HG02973 (cell line): ENCODE data around the gene CNTN5.

Experiments
- ATAC-seq: cut with Tn5 transposase; IDR thresholded peaks from one replicate; pipeline ENCODE4 v1.9.1; 2021; ENCODE audit warnings: moderate library complexity; ENCODE audit not compliant: unreplicated experiment

The CNTN5 gene

DNA sequence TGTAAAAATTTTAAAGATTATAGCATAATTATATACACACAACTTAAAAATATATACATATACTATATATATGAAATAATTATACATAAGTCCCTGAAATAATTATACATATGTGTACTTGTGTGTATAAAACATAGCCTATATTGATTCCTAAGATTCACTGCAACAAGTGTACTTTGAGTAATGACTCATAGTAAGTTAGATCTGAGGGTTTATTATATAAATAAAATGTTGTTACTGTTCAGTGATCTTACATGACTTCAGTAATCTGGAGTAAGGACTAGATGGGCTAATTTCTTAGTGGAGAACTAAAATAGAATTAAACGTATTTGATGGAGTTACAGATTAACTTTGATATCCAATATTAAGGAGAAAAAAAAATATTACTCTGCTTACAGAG, 350.5 kb downstream of the CNTN5 start:
- no peak for ATAC-seq

DNA sequence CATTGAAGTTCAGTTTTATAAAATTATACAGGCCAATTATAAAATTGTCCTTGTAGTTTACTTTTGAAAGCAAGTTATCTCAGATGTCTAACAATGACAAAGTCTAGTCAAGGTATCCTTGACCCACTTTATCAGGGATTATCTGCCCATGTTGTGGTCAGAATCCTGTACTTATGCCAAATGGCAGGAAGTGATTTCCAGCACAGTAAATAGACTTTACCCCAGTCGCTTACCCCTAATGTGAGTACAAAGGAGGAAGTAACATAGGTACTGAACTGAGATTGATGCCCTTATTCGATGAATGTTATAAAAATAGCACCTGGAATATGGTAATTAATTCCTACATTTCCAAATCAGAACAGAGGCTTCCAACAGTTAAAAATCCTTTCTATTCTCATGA, 355.7 kb downstream of the CNTN5 start:
- no peak for ATAC-seq

DNA sequence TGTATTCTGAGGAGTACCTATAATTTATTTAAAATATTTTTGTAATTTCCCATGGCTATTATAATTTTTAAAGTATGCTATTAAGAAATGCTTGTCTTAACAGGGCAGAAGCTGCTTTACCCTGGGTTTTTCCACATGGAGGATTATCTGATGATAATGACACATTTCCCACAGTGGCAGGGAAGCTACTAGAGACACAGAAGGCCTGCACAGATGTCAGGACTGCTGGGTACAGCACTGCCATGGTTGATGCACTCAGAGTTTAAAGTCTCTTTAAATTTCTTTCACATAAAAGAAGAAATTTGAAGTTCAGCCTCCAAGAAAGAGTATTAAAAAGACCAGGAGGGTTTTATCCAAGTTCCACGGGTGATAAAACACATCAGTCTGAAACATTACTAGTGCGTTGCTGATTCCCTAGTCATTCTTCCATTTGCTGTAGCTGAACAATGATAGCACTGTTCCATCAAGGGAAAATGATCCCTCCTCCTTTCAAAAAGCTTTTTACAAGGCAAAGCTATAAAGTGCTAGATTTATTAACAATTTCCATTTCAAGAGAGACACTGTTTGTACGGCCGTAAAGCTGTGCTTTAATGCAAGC, 363.0 kb downstream of the CNTN5 start:
- no peak for ATAC-seq

DNA sequence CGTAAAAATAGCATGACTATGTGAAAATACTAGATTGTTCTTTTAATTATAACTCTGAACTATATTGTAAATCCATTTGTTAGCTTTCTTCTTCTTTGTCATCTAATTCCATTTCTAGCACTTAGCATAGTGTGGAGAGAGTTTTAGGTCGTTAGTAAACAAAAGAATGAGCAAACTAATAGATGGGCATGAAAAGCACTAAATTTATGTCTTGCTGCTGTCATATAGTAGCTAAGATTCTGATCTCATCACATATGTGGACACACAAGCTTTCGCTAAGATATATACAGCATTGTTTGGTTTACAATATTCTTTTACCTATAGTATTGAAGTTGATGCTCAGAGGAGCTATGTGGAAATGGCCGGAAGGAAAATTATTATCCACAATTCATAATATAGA, 370.5 kb downstream of the CNTN5 start:
- ATAC-seq, result no peak

DNA sequence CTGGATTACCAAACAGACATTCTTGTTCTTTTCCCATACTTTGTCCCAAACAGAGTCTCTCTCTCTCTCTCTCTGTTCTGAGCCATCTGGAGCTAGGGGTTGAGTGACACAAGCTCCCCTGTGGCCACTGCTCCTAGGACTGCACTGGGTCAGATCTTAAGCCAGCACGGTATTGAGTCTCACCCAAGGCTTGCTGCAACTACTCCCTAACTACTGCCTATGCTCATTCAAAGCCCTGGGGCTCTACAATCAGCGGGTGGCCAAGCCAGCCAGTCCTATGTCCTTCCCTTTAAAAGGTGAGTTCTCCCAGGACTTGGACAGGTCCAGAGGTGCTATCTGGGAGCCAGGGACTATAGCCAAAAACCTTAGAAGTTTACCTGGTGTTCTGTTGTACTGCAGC, 385.6 kb downstream of the CNTN5 start:
- no peak for ATAC-seq

DNA sequence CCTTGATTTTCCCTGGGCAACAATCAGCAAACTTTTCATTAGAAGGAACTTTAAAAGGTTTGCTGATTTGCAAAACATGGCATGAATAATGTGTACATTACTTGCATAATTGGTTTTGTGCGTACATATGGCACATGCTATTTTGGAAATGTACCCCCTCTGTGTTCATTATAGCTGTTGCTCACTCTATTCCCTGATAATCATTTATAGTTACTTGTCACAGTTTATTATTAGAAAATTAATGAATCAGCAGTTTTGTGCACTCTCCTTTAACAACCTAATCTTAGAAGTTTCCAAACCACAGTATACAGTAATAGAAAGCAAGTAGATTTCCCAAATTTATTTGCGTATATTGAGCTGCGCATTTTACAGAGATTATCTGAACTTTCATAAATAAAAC, 389.9 kb downstream of the CNTN5 start:
- no peak for ATAC-seq

DNA sequence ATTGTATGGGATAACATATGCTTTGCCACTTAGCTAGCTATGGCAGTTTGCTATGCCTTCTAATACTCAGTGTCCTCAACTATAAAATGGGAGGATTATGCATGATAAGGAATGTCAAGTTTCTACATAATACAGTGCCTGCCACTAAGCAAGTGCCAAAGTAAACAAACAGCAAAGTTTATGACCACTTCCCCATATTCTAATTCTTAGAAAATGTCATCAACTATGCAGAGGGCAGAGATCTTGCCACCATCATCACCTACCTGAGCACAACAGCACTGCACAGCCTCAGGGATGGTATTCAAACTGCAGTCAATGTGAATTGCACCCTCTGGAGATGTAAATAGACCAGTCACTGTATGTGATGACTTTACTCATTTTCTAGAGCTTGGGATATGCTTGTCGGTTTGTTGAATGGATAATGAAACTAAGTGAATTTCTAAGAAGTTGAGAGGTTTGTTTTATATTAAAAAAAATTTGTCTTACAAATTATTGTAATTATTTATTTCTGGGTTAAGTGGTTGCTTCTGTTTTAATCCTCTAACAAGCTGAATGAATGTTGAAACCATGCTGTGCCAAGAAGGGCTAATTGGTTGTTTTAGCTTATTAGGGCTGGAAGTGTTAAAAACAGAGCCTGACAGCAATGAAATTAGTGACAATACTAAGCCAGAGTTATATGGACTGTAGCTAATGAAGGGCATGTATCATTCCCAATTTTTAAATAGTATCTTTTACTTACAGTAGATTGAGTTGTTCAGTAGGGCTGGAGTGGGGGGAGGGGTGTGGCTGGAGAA, 398.4 kb downstream of the CNTN5 start:
- no peak for ATAC-seq

DNA sequence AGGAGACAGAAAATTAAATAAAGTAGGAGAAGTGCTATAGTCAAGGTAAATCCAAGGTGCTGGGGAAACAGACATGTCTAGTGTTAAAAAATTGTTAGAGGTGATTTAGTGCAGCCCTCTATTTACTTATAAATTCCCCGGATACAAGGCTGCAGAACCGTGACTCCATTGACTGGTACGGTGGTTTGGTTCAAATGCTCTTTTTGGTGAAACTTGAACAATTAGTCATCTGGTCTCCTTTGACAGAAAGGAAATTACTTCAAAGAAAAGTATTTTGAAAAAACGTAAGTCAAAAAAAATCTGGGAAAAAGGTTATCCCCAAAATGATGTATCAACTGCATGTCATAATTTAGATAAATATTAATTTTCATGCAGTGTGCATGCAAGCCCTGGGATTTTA, 399.2 kb downstream of the CNTN5 start:
- no peak for ATAC-seq

DNA sequence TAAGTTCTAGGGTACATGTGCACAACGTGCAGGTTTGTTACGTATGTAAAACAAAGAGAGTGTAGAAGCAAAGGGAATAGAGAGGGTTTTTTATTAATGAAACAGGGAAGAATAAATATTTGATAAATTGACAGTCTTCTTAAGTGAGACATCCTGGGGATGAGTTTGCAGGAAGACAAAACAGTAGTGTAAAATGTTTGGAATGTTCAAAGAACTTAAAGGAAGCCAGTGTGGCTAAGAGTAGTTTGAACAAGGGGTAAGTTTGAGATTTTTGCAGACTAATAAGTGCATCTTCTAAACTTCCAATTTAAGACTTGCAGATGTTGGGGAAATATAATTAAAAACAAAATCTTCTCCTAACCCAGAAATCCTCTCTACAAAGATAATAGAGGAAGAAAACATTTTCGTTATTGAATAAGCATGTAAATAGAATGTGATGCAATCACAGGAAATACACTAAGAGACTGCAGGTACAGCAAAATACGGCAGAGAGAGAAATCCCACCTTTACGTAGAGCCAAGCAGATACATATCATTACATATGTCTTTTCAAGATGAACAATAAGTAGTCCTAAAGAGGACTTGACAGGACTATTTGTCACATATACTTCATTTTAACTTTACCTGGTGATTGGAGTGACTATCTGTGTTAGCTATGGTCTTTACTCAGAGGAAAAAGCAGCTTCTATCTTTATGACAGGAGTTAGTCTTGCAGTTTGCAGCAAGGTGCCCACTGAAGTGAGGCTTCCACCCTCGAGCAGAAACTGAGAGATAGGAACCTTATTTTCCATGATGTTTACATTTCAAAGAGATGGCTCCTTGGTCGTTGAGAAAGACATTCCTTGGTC, 402.1 kb downstream of the CNTN5 start:
- ATAC-seq, result no peak

DNA sequence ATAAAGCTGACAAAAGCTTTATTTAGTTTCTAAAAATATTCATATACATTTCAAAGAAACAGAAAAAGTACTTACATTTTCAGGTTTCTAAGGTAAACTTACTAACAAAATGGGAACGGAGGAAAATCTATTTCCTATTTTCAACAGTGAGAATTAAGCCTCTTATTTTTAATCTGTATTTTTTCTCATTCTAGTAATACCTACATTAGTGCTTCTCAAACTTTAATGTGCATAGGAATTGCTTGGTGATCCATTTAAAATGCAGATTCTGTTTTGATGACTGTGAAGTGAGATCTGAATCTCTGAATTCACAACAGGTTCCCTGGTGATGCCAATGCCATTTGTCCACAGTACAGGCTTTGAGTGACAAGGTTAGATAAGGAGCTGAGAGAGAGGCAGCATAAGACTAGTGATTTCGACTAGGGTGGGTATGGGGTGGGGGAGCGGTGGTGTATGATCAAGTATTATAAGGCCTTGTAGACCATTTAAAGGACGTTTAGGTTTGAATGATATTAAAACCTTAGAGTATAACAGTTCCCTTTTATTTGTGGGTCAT, 402.8 kb downstream of the CNTN5 start:
- no peak for ATAC-seq

DNA sequence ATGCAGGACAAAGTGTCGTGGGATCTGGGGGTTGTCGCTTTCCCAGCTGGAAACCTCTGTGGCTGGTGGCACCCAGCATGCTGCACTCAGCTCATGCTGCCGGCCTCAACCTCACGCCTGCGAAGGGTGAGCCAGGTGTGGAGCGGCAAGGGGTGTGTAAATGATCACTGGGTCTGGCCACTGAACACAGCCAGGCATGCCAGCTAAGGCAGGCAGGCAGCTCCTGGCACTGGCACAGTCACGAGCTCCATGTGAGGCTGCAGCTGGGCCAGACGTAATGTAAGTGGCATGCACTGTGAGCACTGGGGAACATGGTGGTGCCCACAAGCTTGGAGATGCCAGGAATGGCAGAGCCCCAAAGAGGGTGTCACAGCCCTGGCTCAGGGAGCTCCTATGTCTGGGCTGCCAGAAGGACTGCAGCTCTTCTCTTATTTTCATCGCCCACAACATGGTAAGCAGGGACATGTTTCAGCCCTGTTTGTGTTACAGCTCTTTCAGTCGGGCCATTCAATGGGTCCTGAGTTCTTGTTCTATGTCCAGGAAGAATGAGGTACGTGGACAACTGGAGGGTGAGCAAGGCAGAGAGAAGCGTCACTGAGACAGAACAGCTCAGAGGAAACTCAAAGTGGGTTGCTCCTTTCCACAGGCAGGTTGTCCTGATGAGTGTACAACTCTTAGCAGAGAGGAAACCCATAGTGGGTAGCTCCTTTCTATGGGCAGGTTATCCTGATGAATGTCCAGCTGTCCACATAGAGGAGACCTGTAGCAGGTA, 403.8 kb downstream of the CNTN5 start:
- ATAC-seq, result no peak

DNA sequence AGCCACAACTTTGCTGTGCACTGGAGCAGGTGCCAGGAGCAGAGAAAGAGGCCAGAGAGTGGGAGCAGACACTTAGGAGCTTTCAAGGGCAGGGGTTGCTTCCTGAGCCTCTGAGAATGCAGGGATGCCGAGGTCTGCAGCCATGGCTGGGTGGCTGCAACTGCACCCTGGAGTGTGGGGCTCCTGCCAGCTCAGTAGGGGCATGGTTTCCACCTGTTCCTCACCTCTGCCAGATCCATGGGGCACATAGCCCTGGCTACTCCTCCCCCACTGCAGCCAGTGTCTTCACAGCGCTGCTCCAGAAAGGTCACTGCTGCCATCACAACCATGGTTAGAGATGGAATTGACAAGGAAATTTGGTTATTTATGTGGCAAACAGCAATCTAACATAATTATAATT, 404.8 kb downstream of the CNTN5 start:
- no peak for ATAC-seq

DNA sequence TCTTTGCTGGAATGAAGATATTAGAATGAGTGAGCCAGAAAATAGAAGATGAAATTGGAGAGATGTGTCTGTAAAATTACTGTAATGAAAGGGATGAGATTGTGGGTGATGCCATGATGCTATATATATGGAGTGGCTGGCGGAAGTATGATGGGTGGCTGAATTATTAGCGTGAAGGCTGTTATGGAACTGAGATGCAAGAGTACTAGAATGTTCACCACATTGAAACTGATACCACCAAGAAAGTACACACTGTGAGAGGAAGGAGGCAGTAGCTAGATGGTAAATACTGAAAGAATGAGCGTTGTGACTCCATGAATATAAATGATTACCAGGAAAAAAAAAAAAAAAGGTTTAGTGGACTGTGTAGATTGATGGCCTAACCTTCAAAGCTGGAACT, 411.9 kb downstream of the CNTN5 start:
- no peak for ATAC-seq

DNA sequence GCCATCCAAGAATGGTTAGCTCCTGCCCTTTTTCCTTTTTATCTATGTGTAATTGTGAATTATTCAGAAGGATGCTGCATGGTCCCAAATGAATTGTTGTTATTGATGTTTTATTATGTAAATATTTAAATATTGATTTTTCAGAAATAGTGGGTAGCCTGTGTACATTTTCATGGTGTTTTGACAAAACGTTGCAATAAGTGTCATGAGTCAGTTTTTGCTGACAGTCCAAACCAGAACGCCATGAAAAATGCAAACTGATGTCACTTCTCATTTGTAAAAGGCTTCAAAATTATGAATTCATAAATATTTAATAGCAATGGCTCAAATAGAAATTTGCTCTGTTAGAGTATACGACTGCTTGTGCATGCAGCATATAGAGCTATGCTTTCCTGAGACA, 422.5 kb downstream of the CNTN5 start:
- no peak for ATAC-seq

DNA sequence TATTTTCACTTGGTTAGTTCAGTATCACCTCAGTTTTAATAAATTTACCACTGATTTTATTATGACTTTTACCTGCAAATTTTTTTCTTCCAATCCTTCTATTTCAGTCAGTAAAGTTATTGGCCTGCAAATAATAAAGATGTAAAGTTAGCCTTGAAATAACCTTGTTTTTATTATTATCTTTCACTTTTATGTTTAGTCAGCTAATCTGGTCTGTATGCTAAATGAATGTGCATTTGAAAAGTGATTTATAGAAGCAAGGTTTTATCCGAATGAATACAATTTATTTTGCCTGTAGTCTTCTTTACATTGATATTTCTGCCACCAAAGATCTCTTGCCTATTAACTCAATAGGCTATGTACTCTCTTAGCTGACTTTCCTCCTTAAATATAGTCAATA, 425.7 kb downstream of the CNTN5 start:
- ATAC-seq, result no peak

DNA sequence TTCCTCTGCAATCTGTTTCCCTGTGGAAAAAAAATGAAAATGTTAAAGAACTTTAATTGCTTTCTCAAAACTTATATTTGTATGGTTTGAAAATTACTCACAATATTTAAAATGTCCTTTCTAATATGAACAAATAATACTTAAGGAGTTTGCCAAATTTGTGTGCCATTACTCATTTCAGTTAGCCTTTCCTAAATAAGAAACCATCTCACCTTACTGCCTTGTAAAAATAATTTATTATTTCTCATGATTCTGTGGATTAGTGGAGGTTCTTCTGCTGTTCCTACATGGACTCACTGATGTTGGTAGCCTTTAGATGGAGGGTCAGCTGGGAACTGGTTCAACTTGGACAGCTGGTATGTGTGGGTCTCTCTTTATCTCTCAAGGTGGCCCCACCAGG, 428.6 kb downstream of the CNTN5 start:
- no peak for ATAC-seq

DNA sequence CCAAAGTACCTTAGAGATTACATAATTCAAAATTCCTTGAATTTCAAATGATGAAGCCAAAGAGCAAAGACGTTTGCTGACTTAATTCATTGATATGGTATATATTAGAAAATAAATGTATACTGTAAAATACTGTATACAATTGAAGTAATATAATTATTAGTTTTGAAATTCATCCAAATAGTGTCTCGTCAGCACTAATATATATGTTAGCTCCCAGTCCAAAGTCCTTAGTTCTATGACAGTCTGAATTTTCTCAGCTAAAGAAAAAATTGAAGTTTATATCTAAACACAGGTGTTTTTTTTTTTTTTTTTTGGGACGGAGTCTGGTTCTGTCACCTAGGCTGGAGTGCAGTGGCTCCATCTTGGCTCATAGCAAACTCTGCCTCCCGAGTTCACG, 431.3 kb downstream of the CNTN5 start:
- ATAC-seq, result no peak

DNA sequence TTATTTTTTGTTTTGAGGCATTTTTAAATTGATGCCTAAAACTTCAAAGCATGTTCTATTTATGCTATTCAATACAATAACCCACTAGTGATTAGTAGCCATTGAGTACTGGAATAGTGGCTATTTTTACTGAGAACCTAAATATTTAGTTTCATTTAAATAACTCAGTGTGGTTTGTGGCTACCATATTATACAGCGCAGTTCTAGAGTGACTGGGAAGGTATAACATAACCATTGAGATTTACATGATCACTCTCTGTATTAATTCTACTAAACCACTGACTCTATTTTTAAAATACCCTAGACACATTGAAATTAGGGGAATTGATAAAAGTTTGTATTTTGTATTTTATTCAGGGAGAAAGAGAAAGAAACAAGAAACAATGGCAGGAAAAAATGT, 441.2 kb downstream of the CNTN5 start:
- no peak for ATAC-seq

DNA sequence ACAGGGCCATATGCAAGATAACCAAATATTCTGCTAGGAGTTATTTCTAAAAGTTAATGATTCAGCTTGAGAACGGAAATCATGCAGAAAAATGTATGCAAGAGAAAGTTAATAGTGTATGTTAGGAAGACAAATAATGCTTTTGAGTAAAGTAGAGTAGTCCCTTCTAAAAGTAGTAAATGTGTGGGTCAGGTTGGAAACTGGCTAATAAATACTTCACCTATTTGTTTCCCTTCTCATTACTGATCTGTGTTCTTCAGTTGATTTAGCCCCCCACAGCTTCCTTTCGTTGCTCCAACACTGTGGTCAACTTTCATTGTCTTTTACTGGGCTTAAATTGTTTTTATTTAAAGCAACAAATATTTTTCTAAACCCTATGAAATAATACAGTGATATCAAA, 444.2 kb downstream of the CNTN5 start:
- ATAC-seq, result no peak

DNA sequence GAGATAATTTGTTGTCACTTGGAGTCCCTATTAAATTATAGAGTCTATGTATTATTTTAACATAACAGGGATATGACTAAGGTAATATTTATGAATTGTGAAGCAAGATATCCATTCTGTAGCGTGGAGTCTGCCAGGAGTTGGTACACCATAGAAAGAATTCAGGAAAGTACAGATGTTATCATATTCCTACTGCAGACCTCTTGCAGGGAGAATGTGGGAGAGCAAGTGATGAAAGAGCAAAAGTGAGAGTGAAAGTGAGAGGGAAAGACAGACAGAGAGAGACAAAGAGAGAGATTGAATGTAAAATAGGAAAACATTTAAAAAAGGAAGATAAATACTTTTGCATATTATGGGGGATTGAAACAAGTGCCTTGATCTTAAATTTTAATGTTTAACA, 468.8 kb downstream of the CNTN5 start:
- ATAC-seq, result no peak

DNA sequence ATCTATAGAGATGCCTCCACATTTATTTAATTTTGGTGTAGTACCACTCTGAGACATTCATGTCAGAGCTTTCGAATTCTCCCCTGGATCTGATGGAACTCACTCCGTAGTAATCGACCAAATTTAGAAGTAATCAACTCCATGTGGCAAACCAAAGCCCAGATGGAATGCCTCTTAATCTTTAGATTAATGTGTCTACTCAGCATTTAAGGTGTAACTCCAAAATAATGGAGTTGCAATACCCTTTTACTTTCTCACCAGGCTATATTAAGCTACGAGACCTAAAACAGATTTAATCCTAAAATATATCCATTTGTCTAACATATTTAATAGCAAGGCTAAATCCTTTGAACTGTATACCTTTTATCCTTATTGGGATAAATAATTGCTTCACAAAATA, 473.3 kb downstream of the CNTN5 start:
- ATAC-seq, result no peak
